T-helper 2 cell (primary cell): Measurements from ENCODE around the gene KIF3C.
"Not testable (repeated sequence)": the region's sequence is repeated elsewhere in the genome, so short reads cannot be mapped to it uniquely, and the experiment has no call there.

Source experiments
- DNase-seq, 5 experiments: peaks; one replicate each; pipeline versions ENCODE4 v3.0.0 to v3.0.0-alpha.2; 2012 to 2022

KIF3C gene

GRCh38 chr2:25998816-25999383 lies 16.6 kb upstream of the KIF3C start:
- not testable (repeated sequence) for DNase-seq

- no peak for DNase-seq
These were observed 14.5 kb upstream of the KIF3C start for GRCh38 chr2:25996844-25997243.

GRCh38 chr2:25994509-25994908 lies 12.2 kb upstream of the KIF3C start:
- DNase-seq, result no peak

- DNase-seq, result no peak
These were observed 10.8 kb upstream of the KIF3C start for GRCh38 chr2:25993049-25993448.

- DNase-seq, result no peak
These were observed 10.3 kb upstream of the KIF3C start for GRCh38 chr2:25992556-25992955.

- no peak for DNase-seq
These were observed 9.7 kb upstream of the KIF3C start for GRCh38 chr2:25991965-25992364.

- DNase-seq, result no peak
These were observed 6.9 kb upstream of the KIF3C start for GRCh38 chr2:25989154-25989553.

- no peak for DNase-seq
These were observed 5.8 kb upstream of the KIF3C start for GRCh38 chr2:25988134-25988533.

- DNase-seq, result no peak
These were observed 1.4 kb upstream of the KIF3C start for GRCh38 chr2:25983735-25984134.

GRCh38 chr2:25982968-25983280 lies 627 bp upstream of the KIF3C start:
- DNase-seq, result no peak

- DNase-seq, result peak in 2 of 5 experiments; percentile 11 to 35
These were observed 563 bp downstream of the KIF3C start for GRCh38 chr2:25981596-25982272.

GRCh38 chr2:25980951-25981350 lies 1.3 kb downstream of the KIF3C start:
- DNase-seq, result no peak

- no peak for DNase-seq
These were observed 2.0 kb downstream of the KIF3C start for GRCh38 chr2:25980076-25980887.

GRCh38 chr2:25979001-25979400 lies 3.3 kb downstream of the KIF3C start:
- no peak for DNase-seq

- no peak for DNase-seq
These were observed 4.5 kb downstream of the KIF3C start for GRCh38 chr2:25977768-25978167.

GRCh38 chr2:25976983-25977741 lies 5.1 kb downstream of the KIF3C start:
- no peak for DNase-seq

GRCh38 chr2:25972049-25972823 lies 10.1 kb downstream of the KIF3C start:
- no peak for DNase-seq

- no peak for DNase-seq
These were observed 10.7 kb downstream of the KIF3C start for GRCh38 chr2:25971596-25971995.

- DNase-seq, result no peak
These were observed 15.6 kb downstream of the KIF3C start for GRCh38 chr2:25966531-25967270.

GRCh38 chr2:25964891-25965290 lies 17.4 kb downstream of the KIF3C start:
- DNase-seq, result no peak

GRCh38 chr2:25960920-25961319 lies 21.4 kb downstream of the KIF3C start:
- DNase-seq, result no peak

- DNase-seq, result no peak
These were observed 21.9 kb downstream of the KIF3C start for GRCh38 chr2:25960396-25960795.
